GM12878 (cell line): Measurements from ENCODE around the gene CHAD. TPM values are rescaled to one million over a fixed set of nuclear protein-coding genes. Genes with fewer than 3 reads are reported as not detected.

Experiments used
- ATAC-seq: fragments of 200-7000 bp; cut with Tn5 transposase; 3 replicates; pipeline ENCODE4 v1.9.1; 2020; ENCODE audit warnings: mild to moderate bottlenecking, moderate library complexity
- BruUV-seq: library from RNA; stranded (reverse); fragments of 400-500 nt; replicated peaks from 2 replicates; lab custom pipeline; 2021; lab: Mats Ljungman, UMichigan
- CTCF ChIA-PET: fragments of 300-600 bp; sonication (Branson Sonifier 250); formaldehyde crosslinking; extraction: SDS; loops from one replicate; lab custom pipeline; 2021; ENCODE audit warnings: inconsistent platforms; lab: Yijun Ruan, JAX
- POLR2A ChIA-PET: fragments of 350-600 bp; formaldehyde crosslinking; extraction: SDS; loops from one replicate; lab custom pipeline; 2021; ENCODE audit warnings: inconsistent platforms; lab: Charles Lee
- RAD21 ChIA-PET: fragments of 300-600 bp; sonication (Branson Sonifier 250); formaldehyde crosslinking; loops from one replicate; lab custom pipeline; 2023; ENCODE audit warnings: antibody characterized with exemption; ENCODE audit not compliant: unreplicated experiment; lab: Charles Lee
- SMC1A ChIA-PET: fragments of 300-600 bp; sonication (Branson Sonifier 250); formaldehyde crosslinking; loops from one replicate; lab custom pipeline; 2023; ENCODE audit not compliant: unreplicated experiment, uncharacterized antibody; lab: Charles Lee
- DNase-seq: peaks from one replicate; pipeline ENCODE4 v3.0.0-alpha.2; 2011; ENCODE audit warnings: low read depth, low spot score
- FAIRE-seq: peaks from 3 replicates; lab custom pipeline; 2011; peaks lifted over from hg19 to GRCh38; lab: Jason Lieb, UNC
- H2AFZ ChIP-seq: 2 replicates; pipeline ENCODE4 v1.6.0; 2011; ENCODE audit warnings: low read depth, low read length, control low read depth; ENCODE audit not compliant: control insufficient read depth
- H3K27ac ChIP-seq: 2 replicates; pipeline ENCODE4 v1.5.1; 2011; ENCODE audit warnings: control low read depth; ENCODE audit not compliant: control insufficient read depth, insufficient read depth
- H3K27me3 ChIP-seq, 2 experiments: replicated peaks in 1 of 2; 2 replicates each; pipeline versions ENCODE4 v1.6.0 to v1.6.1; 2011; ENCODE audit warnings: low read length in 1 of 2; ENCODE audit not compliant: control insufficient read depth in 2 of 2, insufficient read depth in 2 of 2
- H3K36me3 ChIP-seq, 2 experiments: 2 replicates each; pipeline ENCODE4 v1.5.1; 2011; ENCODE audit warnings: low read length in 1 of 2; ENCODE audit not compliant: control insufficient read depth in 2 of 2, insufficient read depth in 2 of 2
- H3K4me1 ChIP-seq: 2 replicates; pipeline ENCODE4 v1.6.1; 2011; ENCODE audit warnings: mild to moderate bottlenecking, low read length, moderate library complexity, mixed read lengths; ENCODE audit not compliant: control insufficient read depth, insufficient read depth
- H3K4me2 ChIP-seq: 2 replicates; pipeline ENCODE4 v1.6.0; 2011; ENCODE audit warnings: control low read depth; ENCODE audit not compliant: control insufficient read depth, insufficient read depth
- H3K4me3 ChIP-seq: fragments of 200-600 bp; sonication (generic); 2 replicates; pipeline ENCODE4 v1.5.1; 2016
- H3K79me2 ChIP-seq: 2 replicates; pipeline ENCODE4 v1.6.0; 2011; ENCODE audit warnings: low read length; ENCODE audit not compliant: control insufficient read depth, insufficient read depth
- H3K9ac ChIP-seq: 2 replicates; pipeline ENCODE4 v1.8.0; 2011; ENCODE audit warnings: low read length, control low read depth, mixed read lengths; ENCODE audit not compliant: control insufficient read depth, insufficient read depth
- H3K9me3 ChIP-seq: replicated peaks from 3 replicates; pipeline ENCODE4 v1.5.1; 2011; ENCODE audit warnings: mild to moderate bottlenecking, low read length; ENCODE audit not compliant: control insufficient read depth, insufficient read depth
- H4K20me1 ChIP-seq: 2 replicates; pipeline ENCODE4 v1.6.0; 2011; ENCODE audit not compliant: control insufficient read depth, insufficient read depth
- CBX5 ChIP-seq: sonication (generic); IDR thresholded peaks from 2 replicates; pipeline ENCODE4 v1.6.1; 2016; ENCODE audit warnings: low read depth, moderate library complexity, mild to moderate bottlenecking, inconsistent platforms
- GABPA ChIP-seq: IDR thresholded peaks from 2 replicates; pipeline ENCODE4 v1.6.1; 2014; ENCODE audit warnings: antibody characterized with exemption, low read depth, mild to moderate bottlenecking, inconsistent platforms
- IKZF2 ChIP-seq, 2 experiments: fragments of 450-650 bp; IDR thresholded peaks; 2 replicates each; pipeline ENCODE4 v1.6.1; 2017; ENCODE audit warnings: mild to moderate bottlenecking in 2 of 2, moderate library complexity in 2 of 2
- NFYB ChIP-seq: IDR thresholded peaks from 2 replicates; pipeline ENCODE4 v1.6.1; 2011; ENCODE audit warnings: low read depth, mild to moderate bottlenecking, low read length, improper control_type of control experiment, moderate library complexity; ENCODE audit not compliant: insufficient read depth
- NR2C2 ChIP-seq: IDR thresholded peaks from 2 replicates; pipeline ENCODE4 v1.6.1; 2011; ENCODE audit warnings: borderline replicate concordance, low read depth; ENCODE audit not compliant: control insufficient read depth, insufficient read length
- POU2F2 ChIP-seq: IDR thresholded peaks from 3 replicates; pipeline ENCODE4 v1.6.1; 2011; ENCODE audit warnings: low read depth, mild to moderate bottlenecking, low read length, borderline replicate concordance
- RELA ChIP-seq: fragments of 450-650 bp; IDR thresholded peaks from 2 replicates; pipeline ENCODE4 v1.8.0; 2014; ENCODE audit warnings: borderline replicate concordance; ENCODE audit not compliant: partially characterized antibody
- WGBS: methylation state at CpG from one replicate; pipeline ENCODE4 v1.1.6; 2016; ENCODE audit warnings: low lambda C conversion rate; ENCODE audit not compliant: insufficient replicate concordance, insufficient coverage; ENCODE audit errors: missing lambda C conversion rate; 5-methylcytosine and 5-hydroxymethylcytosine counted together
- in situ Hi-C: fragments of 300-500 bp; cut with MboI; formaldehyde crosslinking; loops from 9 replicates; pipeline ENCODE4 v1.14.3; 2018; ENCODE audit warnings: mixed read lengths
- intact Hi-C: fragments of 100-400 bp; cut with micrococcal nuclease; formaldehyde crosslinking; loops from one replicate; pipeline ENCODE4 v1.14.2; 2022; ENCODE audit not compliant: unreplicated experiment
- polyA plus RNA-seq, 11 experiments: library from polyadenylated mRNA; depleted of rRNA in 4 of 11; unstranded in 6 of 11; stranded (reverse) in 5 of 11; fragments of >200 nt; fragmentation: Nextera tagmentation in 4 of 11; fragmentation: Illumina TruSeq in 1 of 11; extraction: Ambion mirVana in 4 of 11; extraction: Trizol in 1 of 11; gene quantifications; 1 replicate in 1 of 11; 2 replicates in 10 of 11; pipeline versions ENCODE4 v1.2.1 to v1.2.3, GENCODE V29; 2011 to 2016; ENCODE audit warnings: inconsistent platforms in 2 of 11, missing spikeins in 2 of 11, low read depth in 1 of 11
- total RNA-seq, 4 experiments: library from RNA; depleted of rRNA in 3 of 4; stranded (reverse); fragments of >200 nt in 3 of 4; fragmentation: Illumina TruSeq in 1 of 4; extraction: Trizol in 1 of 4; gene quantifications; 2 replicates each; pipeline versions ENCODE4 v1.2.1 to v1.2.3, GENCODE V29; 2013 to 2021
- TF ChIP-seq, protein P1 (sequence below): IDR thresholded peaks from 2 replicates; pipeline ENCODE4 v1.6.1; 2012; ENCODE audit warnings: low read depth, low read length, improper control_type of control experiment
- TF ChIP-seq, protein P2 (sequence below): fragments of 450-650 bp; IDR thresholded peaks from 2 replicates; pipeline ENCODE4 v1.6.1; 2014; ENCODE audit warnings: mild to moderate bottlenecking
- TF ChIP-seq, protein P3 (sequence below), 3 experiments: IDR thresholded peaks in 2 of 3; conservative IDR thresholded peaks in 1 of 3; 2 replicates each; pipeline ENCODE4 v1.5.1; 2011; ENCODE audit warnings: low read depth in 3 of 3, low read length in 3 of 3, mild to moderate bottlenecking in 3 of 3, control low read depth in 2 of 3, moderate library complexity in 2 of 3, inconsistent platforms in 1 of 3, mixed read lengths in 1 of 3; ENCODE audit not compliant: control insufficient read depth in 2 of 3, insufficient read depth in 1 of 3; ENCODE audit errors: extremely low read depth in 1 of 3

The CHAD gene
- total and polyA plus RNA-seq, 10 of the 15 experiments (the other 5 are each of a cell fraction or from before 2014, with no cell fraction given), result 0.06 TPM; not detected in 9

DNA sequence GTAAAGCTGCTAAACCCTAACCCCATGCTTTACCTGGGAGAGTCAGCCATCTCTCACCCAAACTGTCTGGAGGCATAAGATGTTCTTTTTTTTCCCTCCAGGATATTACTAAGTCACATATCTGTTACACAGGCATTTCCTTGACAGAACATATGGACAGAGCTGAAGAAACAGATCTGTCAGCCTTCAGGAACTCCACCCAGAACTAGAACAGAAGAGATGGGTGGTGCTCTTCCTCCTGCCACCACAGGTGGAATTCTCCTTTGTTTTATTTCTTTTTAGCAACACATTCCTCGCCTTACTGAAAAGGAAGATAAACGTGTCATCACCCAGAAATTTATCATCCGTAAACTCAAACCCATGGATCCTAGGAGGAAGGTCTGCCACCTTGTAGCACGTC is 48.3 kb upstream of the CHAD start:
- no peaks in the 10 kb centered on the region for H3K27me3 ChIP-seq
- no peak overlapping the region for H2AFZ ChIP-seq
- H3K9me3 ChIP-seq, result no peaks in the 10 kb centered on the region
- no peaks in the 10 kb centered on the region for H3K79me2 ChIP-seq
- SMC1A ChIA-PET, result no interaction called here
- no peak for DNase-seq
- RAD21 ChIA-PET, result no interaction called here
- TF ChIP-seq, protein P1, sequence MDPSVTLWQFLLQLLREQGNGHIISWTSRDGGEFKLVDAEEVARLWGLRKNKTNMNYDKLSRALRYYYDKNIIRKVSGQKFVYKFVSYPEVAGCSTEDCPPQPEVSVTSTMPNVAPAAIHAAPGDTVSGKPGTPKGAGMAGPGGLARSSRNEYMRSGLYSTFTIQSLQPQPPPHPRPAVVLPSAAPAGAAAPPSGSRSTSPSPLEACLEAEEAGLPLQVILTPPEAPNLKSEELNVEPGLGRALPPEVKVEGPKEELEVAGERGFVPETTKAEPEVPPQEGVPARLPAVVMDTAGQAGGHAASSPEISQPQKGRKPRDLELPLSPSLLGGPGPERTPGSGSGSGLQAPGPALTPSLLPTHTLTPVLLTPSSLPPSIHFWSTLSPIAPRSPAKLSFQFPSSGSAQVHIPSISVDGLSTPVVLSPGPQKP, result no peak
- TF ChIP-seq GABPA (no peak), NR2C2 (no peak), NFYB (no peak), IKZF2 (IDR thresholded peaks at IDR 0.05) (no peak), CBX5 (no peak), POU2F2 (no peak), RELA (no peak)
- TF ChIP-seq, protein P2, sequence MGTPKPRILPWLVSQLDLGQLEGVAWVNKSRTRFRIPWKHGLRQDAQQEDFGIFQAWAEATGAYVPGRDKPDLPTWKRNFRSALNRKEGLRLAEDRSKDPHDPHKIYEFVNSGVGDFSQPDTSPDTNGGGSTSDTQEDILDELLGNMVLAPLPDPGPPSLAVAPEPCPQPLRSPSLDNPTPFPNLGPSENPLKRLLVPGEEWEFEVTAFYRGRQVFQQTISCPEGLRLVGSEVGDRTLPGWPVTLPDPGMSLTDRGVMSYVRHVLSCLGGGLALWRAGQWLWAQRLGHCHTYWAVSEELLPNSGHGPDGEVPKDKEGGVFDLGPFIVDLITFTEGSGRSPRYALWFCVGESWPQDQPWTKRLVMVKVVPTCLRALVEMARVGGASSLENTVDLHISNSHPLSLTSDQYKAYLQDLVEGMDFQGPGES, result no peak
- TF ChIP-seq, protein P3, sequence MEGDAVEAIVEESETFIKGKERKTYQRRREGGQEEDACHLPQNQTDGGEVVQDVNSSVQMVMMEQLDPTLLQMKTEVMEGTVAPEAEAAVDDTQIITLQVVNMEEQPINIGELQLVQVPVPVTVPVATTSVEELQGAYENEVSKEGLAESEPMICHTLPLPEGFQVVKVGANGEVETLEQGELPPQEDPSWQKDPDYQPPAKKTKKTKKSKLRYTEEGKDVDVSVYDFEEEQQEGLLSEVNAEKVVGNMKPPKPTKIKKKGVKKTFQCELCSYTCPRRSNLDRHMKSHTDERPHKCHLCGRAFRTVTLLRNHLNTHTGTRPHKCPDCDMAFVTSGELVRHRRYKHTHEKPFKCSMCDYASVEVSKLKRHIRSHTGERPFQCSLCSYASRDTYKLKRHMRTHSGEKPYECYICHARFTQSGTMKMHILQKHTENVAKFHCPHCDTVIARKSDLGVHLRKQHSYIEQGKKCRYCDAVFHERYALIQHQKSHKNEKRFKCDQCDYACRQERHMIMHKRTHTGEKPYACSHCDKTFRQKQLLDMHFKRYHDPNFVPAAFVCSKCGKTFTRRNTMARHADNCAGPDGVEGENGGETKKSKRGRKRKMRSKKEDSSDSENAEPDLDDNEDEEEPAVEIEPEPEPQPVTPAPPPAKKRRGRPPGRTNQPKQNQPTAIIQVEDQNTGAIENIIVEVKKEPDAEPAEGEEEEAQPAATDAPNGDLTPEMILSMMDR (IDR thresholded peaks at IDR 0.05 in 2 of 3, conservative IDR thresholded peaks at IDR 0.05 in 1 of 3; ENCODE audit: control insufficient read depth in 2 of 3, extremely low read depth in 1 of 3, insufficient read depth in 1 of 3, low read depth in 3 of 3, low read length in 3 of 3), result no peak
- TF ChIP-seq, all 136 proteins: peak for 0
- Histone ChIP-seq H3K4me2 (no peak overlapping the region), H3K4me3 (no peak overlapping the region), H3K9ac (no peak overlapping the region), H3K27ac (no peak overlapping the region), H3K36me3 (no peaks in the 10 kb centered on the region), H4K20me1 (no peaks in the 10 kb centered on the region), H3K4me1 (no peaks in the 10 kb centered on the region)
- ATAC-seq (no peak), FAIRE-seq (no peak)
- ChIA-PET CTCF (no interaction called here), POLR2A (no interaction called here)
- 65% methylated on average over 4 of the region's 4 CpGs for WGBS
- intact Hi-C loops, result no loop called here
- no TSS peak for BruUV-seq
- in situ Hi-C loops, result no loop called here
